ENCODE data around the gene ADAMTS17.

DNA sequence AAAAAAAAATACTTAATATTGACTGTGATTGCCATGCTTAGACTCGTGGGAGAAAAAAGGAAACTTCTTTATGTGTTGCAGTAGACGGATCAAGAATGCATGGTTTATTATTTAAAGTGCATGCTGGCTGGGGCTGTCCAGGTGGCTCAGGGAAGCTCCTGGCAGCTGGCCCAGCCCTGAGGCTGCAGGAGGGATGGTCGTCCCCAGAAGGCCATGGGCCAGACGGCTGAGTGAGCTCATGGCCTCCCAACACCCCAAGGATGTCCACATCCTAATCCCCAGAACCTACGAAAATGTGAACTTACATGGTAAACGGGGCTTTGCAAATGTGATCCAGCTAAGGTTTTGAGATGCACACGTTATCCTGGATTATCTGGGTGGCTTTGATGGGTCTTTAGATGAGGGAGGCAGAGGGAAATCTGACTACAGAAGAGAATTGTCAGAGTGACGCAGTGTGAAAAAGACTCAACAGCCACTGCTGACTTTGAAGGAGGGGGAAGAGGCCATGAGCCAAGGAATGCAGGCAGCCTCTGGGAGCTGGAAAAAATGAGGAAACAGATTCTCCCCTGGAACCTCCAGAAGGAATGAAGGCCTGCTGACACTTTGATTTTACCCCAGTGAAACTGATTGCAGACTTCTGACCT, 29.8 kb downstream of the ADAMTS17 start:
- TF ChIP-seq, protein P1, sequence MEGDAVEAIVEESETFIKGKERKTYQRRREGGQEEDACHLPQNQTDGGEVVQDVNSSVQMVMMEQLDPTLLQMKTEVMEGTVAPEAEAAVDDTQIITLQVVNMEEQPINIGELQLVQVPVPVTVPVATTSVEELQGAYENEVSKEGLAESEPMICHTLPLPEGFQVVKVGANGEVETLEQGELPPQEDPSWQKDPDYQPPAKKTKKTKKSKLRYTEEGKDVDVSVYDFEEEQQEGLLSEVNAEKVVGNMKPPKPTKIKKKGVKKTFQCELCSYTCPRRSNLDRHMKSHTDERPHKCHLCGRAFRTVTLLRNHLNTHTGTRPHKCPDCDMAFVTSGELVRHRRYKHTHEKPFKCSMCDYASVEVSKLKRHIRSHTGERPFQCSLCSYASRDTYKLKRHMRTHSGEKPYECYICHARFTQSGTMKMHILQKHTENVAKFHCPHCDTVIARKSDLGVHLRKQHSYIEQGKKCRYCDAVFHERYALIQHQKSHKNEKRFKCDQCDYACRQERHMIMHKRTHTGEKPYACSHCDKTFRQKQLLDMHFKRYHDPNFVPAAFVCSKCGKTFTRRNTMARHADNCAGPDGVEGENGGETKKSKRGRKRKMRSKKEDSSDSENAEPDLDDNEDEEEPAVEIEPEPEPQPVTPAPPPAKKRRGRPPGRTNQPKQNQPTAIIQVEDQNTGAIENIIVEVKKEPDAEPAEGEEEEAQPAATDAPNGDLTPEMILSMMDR (IDR thresholded peaks at IDR 0.05; ENCODE audit: low read depth, low read length, poor library complexity, severe bottlenecking): no peak
- no peak for TF ChIP-seq EZH2phosphoT487 (IDR thresholded peaks at IDR 0.05; ENCODE audit: borderline replicate concordance, low read length)

Measured in DOHH2 (cell line).